H9 (cell line): Measurements from ENCODE around the gene MROH8. TPM values are rescaled to one million over a fixed set of nuclear protein-coding genes. Genes with fewer than 3 reads are reported as not detected.

ENCODE experiments used
- DNase-seq: peaks from one replicate; pipeline ENCODE4 v3.0.0-alpha.2; 2017
- H2AFZ ChIP-seq: one replicate; pipeline ENCODE4 v1.6.1; 2013; ENCODE audit warnings: mild to moderate bottlenecking, low read length, control low read depth, moderate library complexity
- H2AK5ac ChIP-seq: 2 replicates; pipeline ENCODE4 v1.6.1; 2013; ENCODE audit warnings: low read length, control low read depth, mixed read lengths; ENCODE audit not compliant: insufficient read length
- H2BK120ac ChIP-seq: one replicate; pipeline ENCODE4 v1.6.1; 2013; ENCODE audit warnings: low read depth, mild to moderate bottlenecking, low read length, control low read depth, inconsistent platforms; ENCODE audit not compliant: poor library complexity, severe bottlenecking
- H2BK12ac ChIP-seq: 2 replicates; pipeline ENCODE4 v1.6.1; 2013; ENCODE audit warnings: low read length, control low read depth, mixed read lengths, low read depth; ENCODE audit not compliant: insufficient read length
- H2BK15ac ChIP-seq: 2 replicates; pipeline ENCODE4 v1.6.1; 2013; ENCODE audit warnings: low read depth, low read length, control low read depth
- H2BK20ac ChIP-seq: one replicate; pipeline ENCODE4 v1.6.1; 2013; ENCODE audit warnings: low read depth, mild to moderate bottlenecking, low read length, control low read depth, inconsistent platforms; ENCODE audit not compliant: poor library complexity, severe bottlenecking
- H2BK5ac ChIP-seq: 2 replicates; pipeline ENCODE4 v1.6.1; 2013; ENCODE audit warnings: low read length, control low read depth, mixed read lengths; ENCODE audit not compliant: insufficient read length
- H3K14ac ChIP-seq: 2 replicates; pipeline ENCODE4 v1.6.1; 2013; ENCODE audit warnings: low read length, control low read depth; ENCODE audit not compliant: insufficient read depth
- H3K18ac ChIP-seq: 2 replicates; pipeline ENCODE4 v1.6.1; 2013; ENCODE audit warnings: low read depth, mild to moderate bottlenecking, mixed read lengths, low read length, control low read depth; ENCODE audit not compliant: insufficient read length
- H3K23ac ChIP-seq: 2 replicates; pipeline ENCODE4 v1.6.1; 2013; ENCODE audit warnings: low read length, control low read depth, mixed read lengths, low read depth; ENCODE audit not compliant: insufficient read length
- H3K23me2 ChIP-seq: 2 replicates; pipeline ENCODE4 v1.6.1; 2013; ENCODE audit warnings: low read depth, mild to moderate bottlenecking, mixed read lengths, low read length, control low read depth; ENCODE audit not compliant: insufficient read length, poor library complexity, severe bottlenecking
- H3K27ac ChIP-seq: 2 replicates; pipeline ENCODE4 v1.5.1; 2013; ENCODE audit warnings: low read length, control low read depth, mixed read lengths, low read depth; ENCODE audit not compliant: insufficient read length
- H3K27me3 ChIP-seq: 2 replicates; pipeline ENCODE4 v1.6.1; 2013; ENCODE audit warnings: low read length, control low read depth, inconsistent platforms; ENCODE audit not compliant: insufficient read depth
- H3K4ac ChIP-seq: 2 replicates; pipeline ENCODE4 v1.6.1; 2013; ENCODE audit warnings: low read depth, mild to moderate bottlenecking, control low read depth, inconsistent platforms, low read length, moderate library complexity
- H3K4me1 ChIP-seq: 2 replicates; pipeline ENCODE4 v1.6.1; 2013; ENCODE audit warnings: low read length, control low read depth, inconsistent platforms; ENCODE audit not compliant: insufficient read depth
- H3K4me2 ChIP-seq: 2 replicates; pipeline ENCODE4 v1.6.1; 2013; ENCODE audit warnings: low read length, control low read depth, mixed read lengths; ENCODE audit not compliant: insufficient read length, insufficient read depth
- H3K56ac ChIP-seq: 2 replicates; pipeline ENCODE4 v1.6.1; 2013; ENCODE audit warnings: low read depth, mild to moderate bottlenecking, mixed read lengths, low read length, control low read depth; ENCODE audit not compliant: insufficient read length
- H3K79me1 ChIP-seq: 2 replicates; pipeline ENCODE4 v1.6.1; 2013; ENCODE audit warnings: low read depth, mild to moderate bottlenecking, moderate library complexity, low read length, control low read depth, inconsistent platforms; ENCODE audit not compliant: insufficient read depth, poor library complexity, severe bottlenecking
- H3K79me2 ChIP-seq: 2 replicates; pipeline ENCODE4 v1.6.1; 2013; ENCODE audit warnings: low read length, control low read depth, inconsistent platforms; ENCODE audit not compliant: insufficient read depth
- H3K9ac ChIP-seq: 2 replicates; pipeline ENCODE4 v1.6.1; 2013; ENCODE audit warnings: low read length, control low read depth, mixed read lengths; ENCODE audit not compliant: insufficient read length; ENCODE audit errors: extremely low read depth
- H3K9me3 ChIP-seq: one replicate; pipeline ENCODE4 v1.6.1; 2013; ENCODE audit warnings: low read depth, low read length, inconsistent platforms; ENCODE audit not compliant: control insufficient read depth
- H3T11ph ChIP-seq: one replicate; pipeline ENCODE4 v1.6.1; 2013; ENCODE audit warnings: mild to moderate bottlenecking, low read length, control low read depth, inconsistent platforms
- H4K20me1 ChIP-seq: one replicate; pipeline ENCODE4 v1.6.1; 2013; ENCODE audit not compliant: control insufficient read depth, insufficient read length, insufficient read depth
- H4K5ac ChIP-seq: 2 replicates; pipeline ENCODE4 v1.6.1; 2013; ENCODE audit warnings: low read depth, mild to moderate bottlenecking, mixed read lengths, low read length, control low read depth; ENCODE audit not compliant: insufficient read length
- H4K8ac ChIP-seq: replicated peaks from 2 replicates; pipeline ENCODE4 v1.6.1; 2013; ENCODE audit warnings: low read length, control low read depth, mixed read lengths, low read depth; ENCODE audit not compliant: insufficient read length
- H4K91ac ChIP-seq: 2 replicates; pipeline ENCODE4 v1.6.1; 2013; ENCODE audit warnings: low read depth, mild to moderate bottlenecking, moderate library complexity, mixed read lengths, low read length, control low read depth; ENCODE audit not compliant: insufficient read length
- H3K27ac Mint-ChIP-seq, 3 experiments: 2 replicates in 2 of 3; 3 replicates in 1 of 3; pipeline ENCODE4 v1.8.0; 2020 to 2021; ENCODE audit warnings: mixed read lengths in 3 of 3, mild to moderate bottlenecking in 1 of 3, moderate library complexity in 1 of 3
- H3K27me3 Mint-ChIP-seq: 2 replicates; pipeline ENCODE4 v1.8.0; 2021; ENCODE audit warnings: low read depth, mild to moderate bottlenecking, moderate library complexity, mixed read lengths
- H3K36me3 Mint-ChIP-seq, 3 experiments: 2 replicates in 2 of 3; 3 replicates in 1 of 3; pipeline ENCODE4 v1.8.0; 2020 to 2021; ENCODE audit warnings: low read depth in 3 of 3, mixed read lengths in 3 of 3; ENCODE audit not compliant: insufficient read depth in 1 of 3
- H3K4me1 Mint-ChIP-seq, 2 experiments: 2 replicates each; pipeline ENCODE4 v1.8.0; 2020; ENCODE audit warnings: mixed read lengths in 2 of 2
- H3K4me3 Mint-ChIP-seq, 2 experiments: 2 replicates in 1 of 2; 3 replicates in 1 of 2; pipeline ENCODE4 v1.8.0; 2020 to 2021; ENCODE audit warnings: mild to moderate bottlenecking in 2 of 2, mixed read lengths in 2 of 2, moderate library complexity in 1 of 2
- H3K9me3 Mint-ChIP-seq, 2 experiments: 2 replicates in 1 of 2; 3 replicates in 1 of 2; pipeline ENCODE4 v1.8.0; 2020; ENCODE audit warnings: mild to moderate bottlenecking in 2 of 2, mixed read lengths in 2 of 2, moderate library complexity in 1 of 2
- WGBS: extraction: QIAGEN DNeasy Blood & Tissue Kit; methylation state at CpG from one replicate; pipeline ENCODE4 v1.1.7; 2013; ENCODE audit warnings: missing lambda C conversion rate, low lambda C conversion rate, mixed read lengths; ENCODE audit not compliant: insufficient read length; ENCODE audit errors: extremely low coverage; 5-methylcytosine and 5-hydroxymethylcytosine counted together
- total RNA-seq: library from RNA; stranded (reverse); gene quantifications from 2 replicates; pipeline ENCODE4 v1.2.1, GENCODE V29; 2021
- TF ChIP-seq, protein P1 (sequence below): fragments of 200-600 bp; sonication (generic); conservative IDR thresholded peaks from 3 replicates; pipeline ENCODE4 v1.8.0; 2021; ENCODE audit warnings: antibody characterized with exemption, mild to moderate bottlenecking

Gene MROH8
- total RNA-seq, 1 experiment from 2014 or later, result 0.90 TPM

DNA sequence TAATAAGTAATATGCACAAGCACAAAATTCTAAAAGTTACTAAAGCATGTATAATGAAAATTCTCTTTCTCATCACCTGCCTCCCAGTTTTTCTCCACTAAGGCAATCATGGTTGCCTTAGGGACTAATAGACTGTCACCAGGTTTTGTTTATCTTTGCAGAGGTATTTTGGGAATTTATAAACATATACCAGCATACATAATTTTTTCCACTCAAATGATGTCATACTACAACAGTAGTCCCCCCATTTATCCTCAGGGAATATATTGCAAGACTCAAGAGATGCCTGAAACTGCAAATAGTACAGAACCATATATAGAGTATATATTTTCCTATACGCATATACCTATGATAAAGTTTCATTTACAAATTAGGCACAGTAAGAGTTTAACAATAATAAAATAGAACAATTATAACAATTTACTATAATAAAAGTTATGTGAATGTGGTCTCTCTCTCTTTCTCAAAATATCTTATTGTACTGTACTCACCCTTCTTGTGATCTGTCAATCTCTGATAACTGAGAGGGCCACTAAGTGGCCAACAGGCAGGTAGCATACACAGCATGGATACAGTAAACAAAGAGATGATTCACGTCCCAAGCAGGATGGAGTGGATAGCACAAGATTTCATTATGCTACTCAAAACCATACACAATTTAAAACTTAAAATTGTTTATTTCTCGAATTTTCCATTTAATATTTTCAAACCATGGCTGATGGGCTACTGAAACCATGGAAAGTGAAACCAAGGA lies 103.2 kb downstream of the MROH8 start:
- Histone ChIP-seq H2AK5ac (no peak overlapping the region), H3K9me3 (no peaks in the 10 kb centered on the region), H3K27me3 (no peaks in the 10 kb centered on the region), H2BK5ac (no peak overlapping the region), H2BK15ac (no peak overlapping the region), H3K79me1 (no peaks in the 10 kb centered on the region), H3K9ac (no peak overlapping the region), H3K14ac (no peak overlapping the region), H4K20me1 (no peaks in the 10 kb centered on the region), H2BK20ac (no peak overlapping the region), H3K56ac (no peak overlapping the region), H3K23ac (no peak overlapping the region), H3K18ac (no peak overlapping the region), H4K5ac (no peak overlapping the region), H4K8ac (no peak overlapping the region), H3K79me2 (no peaks in the 10 kb centered on the region), H2BK120ac (no peak overlapping the region), H3K27ac (no peak overlapping the region), H3K4ac (no peak overlapping the region), H3T11ph (no peak overlapping the region), H3K23me2 (no peaks in the 10 kb centered on the region), H2AFZ (no peak overlapping the region), H2BK12ac (no peak overlapping the region), H3K4me2 (no peak overlapping the region), H4K91ac (no peak overlapping the region), H3K4me1 (no peaks in the 10 kb centered on the region)
- Mint-ChIP-seq H3K9me3 (peaks cover 8 to 10% of the 10 kb centered on the region in 2 experiments), H3K4me3 (no peak overlapping the region), H3K4me1 (no peaks in the 10 kb centered on the region), H3K27ac (no peak overlapping the region), H3K36me3 (peaks cover 20 to 62% (median 40%) of the 10 kb centered on the region in 3 experiments), H3K27me3 (no peaks in the 10 kb centered on the region; the same call in 1 of the 2 replicates)
- no peak for DNase-seq
- TF ChIP-seq, protein P1, sequence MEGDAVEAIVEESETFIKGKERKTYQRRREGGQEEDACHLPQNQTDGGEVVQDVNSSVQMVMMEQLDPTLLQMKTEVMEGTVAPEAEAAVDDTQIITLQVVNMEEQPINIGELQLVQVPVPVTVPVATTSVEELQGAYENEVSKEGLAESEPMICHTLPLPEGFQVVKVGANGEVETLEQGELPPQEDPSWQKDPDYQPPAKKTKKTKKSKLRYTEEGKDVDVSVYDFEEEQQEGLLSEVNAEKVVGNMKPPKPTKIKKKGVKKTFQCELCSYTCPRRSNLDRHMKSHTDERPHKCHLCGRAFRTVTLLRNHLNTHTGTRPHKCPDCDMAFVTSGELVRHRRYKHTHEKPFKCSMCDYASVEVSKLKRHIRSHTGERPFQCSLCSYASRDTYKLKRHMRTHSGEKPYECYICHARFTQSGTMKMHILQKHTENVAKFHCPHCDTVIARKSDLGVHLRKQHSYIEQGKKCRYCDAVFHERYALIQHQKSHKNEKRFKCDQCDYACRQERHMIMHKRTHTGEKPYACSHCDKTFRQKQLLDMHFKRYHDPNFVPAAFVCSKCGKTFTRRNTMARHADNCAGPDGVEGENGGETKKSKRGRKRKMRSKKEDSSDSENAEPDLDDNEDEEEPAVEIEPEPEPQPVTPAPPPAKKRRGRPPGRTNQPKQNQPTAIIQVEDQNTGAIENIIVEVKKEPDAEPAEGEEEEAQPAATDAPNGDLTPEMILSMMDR, result no peak
- no CpG with 5 or more reads among the region's 3 CpGs for WGBS
